GM18870 (cell line): ENCODE measurements around the gene RAB3IL1.

Experiments used
- ATAC-seq: cut with Tn5 transposase; IDR thresholded peaks from one replicate; pipeline ENCODE4 v1.9.1; 2021; ENCODE audit warnings: moderate library complexity; ENCODE audit not compliant: unreplicated experiment

RAB3IL1 gene

GRCh38 chr11:61905801-61906521 lies 11.4 kb downstream of the RAB3IL1 start:
- ATAC-seq, result no peak

GRCh38 chr11:61905067-61905696 lies 12.2 kb downstream of the RAB3IL1 start:
- no peak for ATAC-seq

- ATAC-seq, result no peak
These were observed 12.8 kb downstream of the RAB3IL1 start for GRCh38 chr11:61904539-61905048.

- no peak for ATAC-seq
These were observed 13.5 kb downstream of the RAB3IL1 start for GRCh38 chr11:61903845-61904244.

- no peak for ATAC-seq
These were observed 15.1 kb downstream of the RAB3IL1 start for GRCh38 chr11:61902313-61902712.

- no peak for ATAC-seq
These were observed 16.0 kb downstream of the RAB3IL1 start for GRCh38 chr11:61901397-61901796.

- ATAC-seq, result no peak
These were observed 17.1 kb downstream of the RAB3IL1 start for GRCh38 chr11:61900251-61900650.

- ATAC-seq, result no peak
These were observed 18.1 kb downstream of the RAB3IL1 start for GRCh38 chr11:61899146-61899841.

- no peak for ATAC-seq
These were observed 19.2 kb downstream of the RAB3IL1 start for GRCh38 chr11:61898247-61898582.

GRCh38 chr11:61897387-61898246 lies 19.7 kb downstream of the RAB3IL1 start:
- no peak for ATAC-seq

- no peak for ATAC-seq
These were observed 20.5 kb downstream of the RAB3IL1 start for GRCh38 chr11:61896665-61897386.

GRCh38 chr11:61895718-61896059 lies 21.7 kb downstream of the RAB3IL1 start:
- no peak for ATAC-seq

- ATAC-seq, result no peak
These were observed 22.2 kb downstream of the RAB3IL1 start for GRCh38 chr11:61895046-61895717.

GRCh38 chr11:61893981-61894380 lies 23.4 kb downstream of the RAB3IL1 start:
- no peak for ATAC-seq

- ATAC-seq, result no peak
These were observed 25.3 kb downstream of the RAB3IL1 start for GRCh38 chr11:61892085-61892370.

GRCh38 chr11:61891331-61892084 lies 25.9 kb downstream of the RAB3IL1 start, which contains the start of gene FADS3:
Gene FADS3, minus strand, starts transcription at chr11:61891545. Its CDS starts 164 bp downstream, at chr11:61891381.
- no peak for ATAC-seq

- no peak for ATAC-seq
These were observed 26.6 kb downstream of the RAB3IL1 start for GRCh38 chr11:61890529-61891330.

GRCh38 chr11:61889831-61890230 lies 27.5 kb downstream of the RAB3IL1 start:
- no peak for ATAC-seq
